ENCODE data around the gene ARFIP1. TPM values are rescaled to one million over a fixed set of nuclear protein-coding genes. Genes with fewer than 3 reads are reported as not detected.

The ARFIP1 gene
- total RNA-seq, 1 donor from 2014 or later = 37.2 TPM

DNA sequence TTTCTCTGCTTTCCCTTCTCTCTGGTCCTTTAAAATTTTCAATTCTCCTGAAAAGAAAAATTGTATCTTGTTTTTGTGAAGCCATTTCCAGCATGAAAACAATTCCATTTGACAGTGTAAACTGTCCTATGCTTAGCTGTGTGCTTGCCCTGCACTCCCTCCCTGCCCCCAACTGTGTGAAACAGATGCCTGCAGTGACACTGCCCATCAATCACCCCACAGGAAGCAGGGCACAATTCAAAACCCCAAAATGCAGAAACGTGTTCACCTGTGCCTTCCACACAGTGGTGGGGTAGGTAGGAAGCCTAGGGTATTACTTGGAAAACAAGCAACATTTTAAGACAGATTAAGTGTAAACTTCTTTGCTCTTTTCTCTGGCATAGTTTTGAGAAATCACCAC lies 150.1 kb downstream of the ARFIP1 start:
- Histone ChIP-seq H3K36me3 (no peaks in the 10 kb centered on the region), H3K4me1 (no peaks in the 10 kb centered on the region), H3K4me3 (no peak overlapping the region), H3K9me3 (no peaks in the 10 kb centered on the region), H3K27ac (no peak overlapping the region), H3K27me3 (ENCODE audit: low read depth) (no peaks in the 10 kb centered on the region)
- intact Hi-C loops (cut with DNase I) = no loop called here
- DNase-seq (no peak), ATAC-seq (no peak)
- TF ChIP-seq, protein P1, sequence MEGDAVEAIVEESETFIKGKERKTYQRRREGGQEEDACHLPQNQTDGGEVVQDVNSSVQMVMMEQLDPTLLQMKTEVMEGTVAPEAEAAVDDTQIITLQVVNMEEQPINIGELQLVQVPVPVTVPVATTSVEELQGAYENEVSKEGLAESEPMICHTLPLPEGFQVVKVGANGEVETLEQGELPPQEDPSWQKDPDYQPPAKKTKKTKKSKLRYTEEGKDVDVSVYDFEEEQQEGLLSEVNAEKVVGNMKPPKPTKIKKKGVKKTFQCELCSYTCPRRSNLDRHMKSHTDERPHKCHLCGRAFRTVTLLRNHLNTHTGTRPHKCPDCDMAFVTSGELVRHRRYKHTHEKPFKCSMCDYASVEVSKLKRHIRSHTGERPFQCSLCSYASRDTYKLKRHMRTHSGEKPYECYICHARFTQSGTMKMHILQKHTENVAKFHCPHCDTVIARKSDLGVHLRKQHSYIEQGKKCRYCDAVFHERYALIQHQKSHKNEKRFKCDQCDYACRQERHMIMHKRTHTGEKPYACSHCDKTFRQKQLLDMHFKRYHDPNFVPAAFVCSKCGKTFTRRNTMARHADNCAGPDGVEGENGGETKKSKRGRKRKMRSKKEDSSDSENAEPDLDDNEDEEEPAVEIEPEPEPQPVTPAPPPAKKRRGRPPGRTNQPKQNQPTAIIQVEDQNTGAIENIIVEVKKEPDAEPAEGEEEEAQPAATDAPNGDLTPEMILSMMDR (IDR thresholded peaks at IDR 0.05) = no peak

DNA sequence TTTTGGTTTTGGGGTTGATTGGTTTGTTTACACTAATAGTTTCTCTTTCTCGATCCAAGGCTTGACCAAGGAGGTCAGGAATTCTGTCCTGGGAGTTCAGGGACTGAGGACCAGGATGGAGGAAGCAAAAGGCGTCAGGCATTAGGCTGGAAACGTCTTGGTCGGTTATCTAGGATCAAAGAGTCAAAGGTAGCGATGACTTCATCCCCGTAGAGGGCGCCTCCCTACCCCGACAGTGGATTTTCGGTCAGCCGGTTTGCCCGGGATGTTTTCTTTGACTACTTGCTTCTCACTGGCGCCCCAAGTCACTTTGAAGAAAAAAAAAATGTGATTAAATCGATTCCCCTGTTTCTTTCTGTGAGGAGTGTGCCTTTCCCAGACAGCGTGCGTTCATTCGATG lies 155.4 kb downstream of the ARFIP1 start:
- Histone ChIP-seq H3K4me1 (peaks cover 20% of the 10 kb centered on the region), H3K27ac (peak overlapping the region; percentile 77), H3K9me3 (no peaks in the 10 kb centered on the region), H3K27me3 (ENCODE audit: low read depth) (peaks cover 40% of the 10 kb centered on the region), H3K4me3 (peak overlapping the region; percentile 64), H3K36me3 (no peaks in the 10 kb centered on the region)
- intact Hi-C loops (cut with DNase I) = no loop called here
- TF ChIP-seq, protein P1 (IDR thresholded peaks at IDR 0.05) = no peak
- ATAC-seq = peak in 1 of 2 donors; percentile 30
- DNase-seq = peak; percentile 49

DNA sequence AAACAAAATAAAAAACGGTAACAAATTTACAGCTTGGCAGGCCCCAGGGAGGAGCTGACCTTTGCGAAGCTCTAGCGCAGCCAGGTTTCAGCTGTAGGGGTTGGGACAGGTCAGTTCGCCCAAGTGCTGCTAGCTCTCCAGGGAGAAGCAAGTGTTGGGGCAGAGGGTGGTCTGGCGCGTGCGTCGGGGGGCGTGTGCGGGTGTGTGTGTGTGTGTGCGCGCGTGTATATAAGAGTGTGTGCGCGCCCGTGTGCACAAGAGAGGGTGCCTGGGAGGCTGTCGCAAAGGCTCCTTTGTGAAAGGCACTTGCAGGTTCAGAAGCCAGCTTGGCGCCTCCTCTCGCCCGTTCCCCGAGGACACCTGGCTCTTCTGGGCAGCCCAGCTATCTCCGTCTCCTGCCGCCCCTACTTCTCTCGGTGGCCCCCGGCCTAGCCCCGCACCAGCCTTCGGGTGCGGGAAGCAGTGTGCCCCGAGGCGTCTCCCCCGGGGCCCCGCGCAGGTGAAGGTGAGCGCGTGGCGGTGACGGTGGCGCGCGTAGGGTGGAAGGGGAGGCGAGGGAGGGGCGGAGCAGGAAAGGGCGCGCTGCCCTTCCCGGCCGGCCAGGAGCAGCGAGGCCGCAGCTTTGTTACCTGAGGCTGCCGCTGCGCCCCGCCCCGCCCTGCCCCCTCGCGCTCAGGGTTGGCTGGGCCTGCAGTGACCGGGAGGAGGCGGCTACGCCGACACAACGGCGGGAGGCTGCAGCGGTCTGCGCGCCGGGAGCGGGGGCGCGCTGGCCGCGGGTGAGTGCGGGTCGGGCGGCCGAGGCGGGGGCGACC lies 156.1 kb downstream of the ARFIP1 start, which contains the start of gene FHDC1:
Gene FHDC1 (plus strand): TSS at position 693 of the 815 bp plus-strand sequence. CDS start 6,735 bp downstream, outside the sequence.
- intact Hi-C loops (cut with DNase I) = no loop called here
- TF ChIP-seq, protein P1 (IDR thresholded peaks at IDR 0.05) = no peak
- H3K27ac ChIP-seq = peak within 1 kb of the TSS; percentile 77
- ATAC-seq (peak; percentile 94), DNase-seq (peak; percentile 90)
- H3K4me3 ChIP-seq = peak within 1 kb of the TSS; percentile 64
- H3K4me1 ChIP-seq = peaks cover 20% of the 10 kb centered on the region
- no peaks in the 10 kb centered on the region for H3K36me3 ChIP-seq
- H3K27me3 ChIP-seq (ENCODE audit: low read depth) = peaks cover 40% of the 10 kb centered on the region
- no peaks in the 10 kb centered on the region for H3K9me3 ChIP-seq

DNA sequence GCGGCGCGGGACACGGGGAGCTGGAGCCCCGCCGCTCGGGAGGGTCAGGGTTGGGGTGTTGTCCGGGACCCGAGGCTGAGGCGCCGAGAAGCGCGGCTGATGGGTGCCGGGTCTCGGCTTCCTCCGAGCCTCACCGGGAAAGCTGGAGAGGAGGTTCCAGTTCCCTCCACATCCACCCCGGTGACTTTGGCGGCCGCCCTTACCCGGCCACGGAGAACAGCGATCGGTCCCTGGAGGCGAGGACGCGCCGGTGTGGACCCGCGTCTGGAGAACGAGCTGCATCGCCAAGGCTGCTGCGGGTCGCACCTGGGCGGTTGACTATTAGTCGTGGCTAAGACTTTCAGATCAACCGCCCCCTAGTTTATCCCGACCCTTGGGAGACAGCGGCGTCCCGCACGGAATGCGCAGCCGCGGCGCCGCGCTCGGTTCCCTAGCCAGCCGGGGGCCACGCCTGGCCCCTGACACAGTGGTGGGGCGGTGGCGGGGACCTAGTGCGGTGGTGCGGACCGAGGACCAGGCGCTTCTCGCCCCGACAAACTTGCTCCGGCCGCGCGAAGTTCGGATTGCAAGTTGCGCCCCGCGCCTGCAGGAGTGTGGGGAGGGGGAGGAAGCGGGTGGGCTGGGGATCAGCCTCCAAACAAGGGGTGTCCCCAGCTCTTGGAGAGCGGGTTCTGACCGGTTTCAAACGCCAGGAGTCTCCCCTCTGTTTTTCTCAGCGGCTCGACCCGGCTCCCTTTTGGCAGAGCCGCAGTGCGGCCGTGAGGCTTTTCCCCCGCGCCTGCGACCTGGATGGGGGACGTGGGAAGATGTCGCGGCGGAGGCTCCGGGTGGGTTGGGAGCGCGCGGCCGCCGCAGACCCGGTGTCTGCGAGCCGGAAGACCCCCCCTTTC lies 156.9 kb downstream of the ARFIP1 start:
- H3K4me1 ChIP-seq = peaks cover 20% of the 10 kb centered on the region

More for the DNA sequence above, 156.9 kb downstream of the ARFIP1 start:
- Histone ChIP-seq H3K4me3 (peak overlapping the region; percentile 64), H3K27ac (peak overlapping the region; percentile 77), H3K27me3 (ENCODE audit: low read depth) (peaks cover 40% of the 10 kb centered on the region), H3K36me3 (no peaks in the 10 kb centered on the region), H3K9me3 (no peaks in the 10 kb centered on the region)
- TF ChIP-seq, protein P1 (IDR thresholded peaks at IDR 0.05) = no peak
- intact Hi-C loops (cut with DNase I) = no loop called here
- ATAC-seq (peak; percentile 51 to 53), DNase-seq (peak; percentile 59)

Data from lower lobe of right lung (tissue), 2 donors.